ENCODE results near the gene TRAF2.
"Not testable (repeated sequence)": the region's sequence is repeated elsewhere in the genome, so short reads cannot be mapped to it uniquely, and the experiment has no call there.

Gene TRAF2

GRCh38 chr9:136842380-136842948, 43.9 kb upstream of the TRAF2 start, which contains the start of gene AJM1:
TSS of gene AJM1 (plus strand) at chr9:136842478. CDS start at chr9:136844415, 1,937 bp downstream.
- H3K4me1 ChIP-seq (ENCODE audit: control insufficient read depth, insufficient read depth, low read length) = peaks cover 15% of the 10 kb centered on the region
- not testable (repeated sequence) for H3K9me3 ChIP-seq (ENCODE audit: control insufficient read depth, insufficient read depth, low read length); H3K9ac ChIP-seq (ENCODE audit: low read depth, low read length); H3K36me3 ChIP-seq (ENCODE audit: control insufficient read depth, insufficient read depth, low read length); H3K27ac ChIP-seq (ENCODE audit: low read depth, low read length); H3K27me3 ChIP-seq (ENCODE audit: control insufficient read depth, insufficient read depth, low read length)
- 0 out of 2 replicates have a peak within 1 kb of the TSS, but pooled peaks have one; percentile 6 for H3K4me3 ChIP-seq (ENCODE audit: low read depth, low read length)

- not testable (repeated sequence) for H3K27me3 ChIP-seq (ENCODE audit: control insufficient read depth, insufficient read depth, low read length); H3K9me3 ChIP-seq (ENCODE audit: control insufficient read depth, insufficient read depth, low read length); H3K36me3 ChIP-seq (ENCODE audit: control insufficient read depth, insufficient read depth, low read length); H3K4me3 ChIP-seq (ENCODE audit: low read depth, low read length); H3K9ac ChIP-seq (ENCODE audit: low read depth, low read length); H3K27ac ChIP-seq (ENCODE audit: low read depth, low read length)
- H3K4me1 ChIP-seq (ENCODE audit: control insufficient read depth, insufficient read depth, low read length) = peaks cover 15% of the 10 kb centered on the region
These were observed 43.0 kb upstream of the TRAF2 start for GRCh38 chr9:136843159-136843800.

DNA sequence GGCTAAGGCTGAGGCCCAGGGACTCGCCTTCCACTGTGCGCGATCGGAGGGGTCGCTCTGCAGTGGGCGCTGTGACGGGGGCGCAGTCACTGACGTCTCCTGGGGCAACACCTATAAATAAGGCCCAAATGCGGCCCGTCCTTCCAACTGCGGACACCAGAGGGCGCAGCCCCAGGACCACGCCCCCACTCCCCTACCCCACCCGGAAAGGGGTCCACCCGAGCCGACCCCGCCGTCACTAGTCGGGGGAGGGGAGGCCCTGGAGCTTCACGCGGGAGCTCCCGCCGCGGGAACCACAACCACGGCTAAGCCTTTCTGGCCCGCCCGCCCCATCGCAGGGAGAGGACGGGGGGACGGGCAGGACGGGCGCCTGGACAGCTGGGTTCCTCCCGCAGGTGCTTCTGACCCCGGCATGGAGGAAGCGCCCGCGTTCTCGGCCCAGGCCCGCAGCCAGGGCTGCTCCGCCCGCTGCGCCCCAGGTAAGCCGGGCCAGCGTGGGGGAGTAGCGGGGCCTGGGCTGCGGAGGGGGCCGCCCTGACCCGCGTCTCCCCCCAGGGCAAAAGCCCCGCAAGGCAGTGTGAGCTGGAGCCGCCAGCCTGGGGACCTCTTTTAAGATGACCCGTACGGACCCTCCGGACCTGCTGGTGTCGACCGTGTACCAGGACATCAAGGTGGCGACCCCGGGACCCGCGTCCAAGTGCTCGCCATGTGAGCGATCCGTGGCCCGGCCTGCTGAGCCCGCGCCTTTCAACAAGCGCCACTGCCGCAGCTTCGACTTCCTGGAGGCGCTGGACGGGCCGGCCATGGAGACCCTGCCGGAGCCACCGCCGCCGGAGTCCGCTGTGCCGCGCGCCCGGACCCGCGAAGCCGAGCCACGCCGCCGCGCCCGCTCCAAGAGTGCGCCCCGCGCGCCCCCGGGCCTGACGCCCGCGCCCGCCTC, 42.2 kb upstream of the TRAF2 start:
- not testable (repeated sequence) for H3K9me3 ChIP-seq (ENCODE audit: control insufficient read depth, insufficient read depth, low read length); H3K27me3 ChIP-seq (ENCODE audit: control insufficient read depth, insufficient read depth, low read length); H3K4me3 ChIP-seq (ENCODE audit: low read depth, low read length); H3K36me3 ChIP-seq (ENCODE audit: control insufficient read depth, insufficient read depth, low read length); H3K27ac ChIP-seq (ENCODE audit: low read depth, low read length); H3K9ac ChIP-seq (ENCODE audit: low read depth, low read length)
- H3K4me1 ChIP-seq (ENCODE audit: control insufficient read depth, insufficient read depth, low read length) = peaks cover 15% of the 10 kb centered on the region

GRCh38 chr9:136844761-136845464, 41.4 kb upstream of the TRAF2 start:
- H3K9me3 ChIP-seq (ENCODE audit: control insufficient read depth, insufficient read depth, low read length) = no peaks in the 10 kb centered on the region
- H3K36me3 ChIP-seq (ENCODE audit: control insufficient read depth, insufficient read depth, low read length) = peaks cover 2% of the 10 kb centered on the region; the same call in 1 of the 2 replicates
- no peaks in the 10 kb centered on the region for H3K27me3 ChIP-seq (ENCODE audit: control insufficient read depth, insufficient read depth, low read length)
- H3K9ac ChIP-seq (ENCODE audit: low read depth, low read length) = no peak overlapping the region
- no peak overlapping the region for H3K27ac ChIP-seq (ENCODE audit: low read depth, low read length)
- peaks cover 17% of the 10 kb centered on the region for H3K4me1 ChIP-seq (ENCODE audit: control insufficient read depth, insufficient read depth, low read length)
- no peak overlapping the region for H3K4me3 ChIP-seq (ENCODE audit: low read depth, low read length)

DNA sequence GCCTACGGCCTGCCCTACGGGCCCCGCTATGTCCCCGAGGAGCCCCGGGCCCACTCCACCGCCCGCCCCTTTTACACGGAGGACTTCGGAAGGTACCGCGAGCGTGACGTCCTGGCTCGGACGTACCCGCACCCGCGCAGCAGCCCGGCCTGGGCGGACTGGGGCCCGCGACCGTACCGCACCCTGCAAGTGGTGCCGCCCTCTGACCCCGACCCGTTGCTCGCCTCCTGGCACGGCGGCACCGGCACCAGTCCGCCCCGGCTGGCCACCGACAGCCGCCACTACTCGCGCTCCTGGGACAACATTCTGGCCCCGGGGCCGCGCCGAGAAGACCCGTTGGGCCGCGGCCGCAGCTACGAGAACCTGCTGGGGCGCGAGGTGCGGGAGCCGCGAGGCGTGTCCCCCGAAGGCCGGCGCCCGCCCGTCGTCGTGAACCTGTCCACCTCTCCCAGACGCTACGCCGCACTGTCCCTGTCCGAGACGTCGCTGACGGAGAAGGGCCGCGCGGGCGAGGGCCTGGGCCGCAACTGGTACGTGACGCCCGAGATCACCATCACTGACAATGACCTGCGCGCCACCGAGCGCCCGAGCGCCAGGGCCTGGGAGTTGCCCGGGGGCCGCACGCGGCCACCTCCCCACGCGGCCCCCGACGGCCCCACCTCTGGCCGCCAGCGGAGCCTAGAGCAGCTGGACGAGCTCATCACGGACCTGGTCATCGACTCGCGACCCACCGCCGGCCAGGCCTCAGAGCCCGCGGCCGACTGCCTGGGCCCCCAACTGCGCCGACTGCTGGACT, 40.7 kb upstream of the TRAF2 start:
- Histone ChIP-seq H3K4me3 (ENCODE audit: low read depth, low read length) (no peak overlapping the region), H3K27ac (ENCODE audit: low read depth, low read length) (no peak overlapping the region), H3K36me3 (ENCODE audit: control insufficient read depth, insufficient read depth, low read length) (peaks cover 7% of the 10 kb centered on the region), H3K27me3 (ENCODE audit: control insufficient read depth, insufficient read depth, low read length) (no peaks in the 10 kb centered on the region), H3K4me1 (ENCODE audit: control insufficient read depth, insufficient read depth, low read length) (peaks cover 20% of the 10 kb centered on the region), H3K9ac (ENCODE audit: low read depth, low read length) (no peak overlapping the region), H3K9me3 (ENCODE audit: control insufficient read depth, insufficient read depth, low read length) (no peaks in the 10 kb centered on the region)

DNA sequence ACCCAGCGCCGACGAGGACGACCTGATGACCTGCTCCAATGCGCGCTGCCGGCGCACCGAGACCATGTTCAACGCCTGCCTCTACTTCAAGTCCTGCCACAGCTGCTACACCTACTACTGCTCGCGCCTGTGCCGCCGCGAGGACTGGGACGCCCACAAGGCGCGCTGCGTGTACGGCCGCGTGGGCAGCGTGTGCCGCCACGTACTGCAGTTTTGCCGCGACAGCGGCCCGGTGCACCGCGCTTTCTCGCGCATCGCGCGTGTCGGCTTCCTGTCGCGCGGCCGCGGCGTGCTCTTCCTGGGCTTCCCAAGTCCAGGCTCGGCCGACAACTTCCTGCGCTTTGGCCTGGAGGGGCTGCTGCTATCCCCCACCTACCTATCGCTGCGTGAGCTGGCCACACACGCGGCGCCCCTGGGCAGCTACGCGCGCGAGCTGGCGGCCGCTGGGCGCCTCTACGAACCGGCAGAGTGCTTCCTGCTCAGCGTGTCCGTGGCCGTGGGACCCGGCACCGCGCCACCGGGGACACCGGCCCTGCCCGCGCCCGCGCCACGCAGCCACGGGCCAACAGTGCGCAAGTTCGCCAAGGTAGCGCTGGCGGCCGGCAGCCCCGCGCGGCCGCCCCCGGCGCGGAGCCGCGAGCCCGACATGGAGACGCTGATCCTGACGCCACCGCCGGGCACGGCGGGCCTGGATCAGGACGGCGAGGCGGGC, 39.8 kb upstream of the TRAF2 start:
- H3K27ac ChIP-seq (ENCODE audit: low read depth, low read length) = no peak overlapping the region
- peaks cover 16% of the 10 kb centered on the region for H3K36me3 ChIP-seq (ENCODE audit: control insufficient read depth, insufficient read depth, low read length)
- H3K4me3 ChIP-seq (ENCODE audit: low read depth, low read length) = peak overlapping the region; percentile 58; the same call in 1 of the 2 replicates
- H3K9me3 ChIP-seq (ENCODE audit: control insufficient read depth, insufficient read depth, low read length) = no peaks in the 10 kb centered on the region
- H3K4me1 ChIP-seq (ENCODE audit: control insufficient read depth, insufficient read depth, low read length) = peaks cover 11% of the 10 kb centered on the region
- H3K27me3 ChIP-seq (ENCODE audit: control insufficient read depth, insufficient read depth, low read length) = no peaks in the 10 kb centered on the region
- H3K9ac ChIP-seq (ENCODE audit: low read depth, low read length) = peak overlapping the region; percentile 59; the same call in 1 of the 2 replicates

DNA sequence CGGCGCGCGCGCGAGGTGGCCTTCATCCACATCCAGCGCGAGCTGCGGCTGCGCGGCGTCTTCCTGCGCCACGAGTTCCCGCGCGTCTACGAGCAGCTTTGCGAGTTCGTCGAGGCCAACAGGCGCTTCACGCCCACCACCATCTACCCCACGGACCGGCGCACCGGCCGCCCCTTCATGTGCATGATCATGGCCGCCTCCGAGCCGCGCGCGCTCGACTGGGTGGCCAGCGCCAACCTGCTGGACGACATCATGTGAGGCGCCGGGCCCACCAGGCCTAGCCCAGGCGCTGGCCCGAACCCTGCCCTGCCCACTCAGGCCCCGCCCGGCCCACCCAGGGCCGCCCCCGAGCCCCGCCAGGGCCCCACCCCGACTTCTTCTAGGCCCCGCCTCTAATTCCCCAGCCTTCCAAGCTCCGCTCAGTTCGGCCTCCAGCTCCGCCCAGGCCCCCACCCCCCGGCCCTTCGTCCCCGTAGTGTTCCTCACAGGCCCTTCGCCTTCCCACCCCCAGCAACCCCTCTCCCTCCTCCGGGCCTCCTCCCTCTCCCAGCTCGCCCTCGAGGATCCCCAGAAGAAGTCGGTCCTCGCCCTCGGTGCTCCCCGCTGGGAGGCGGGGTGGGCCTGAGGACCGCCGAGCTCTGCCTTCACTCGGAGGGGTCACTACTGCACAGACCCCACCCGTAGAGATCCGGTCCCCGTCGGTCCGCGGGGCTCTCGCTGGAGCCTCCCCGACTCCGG, 39.1 kb upstream of the TRAF2 start:
- Histone ChIP-seq H3K9me3 (ENCODE audit: control insufficient read depth, insufficient read depth, low read length) (no peaks in the 10 kb centered on the region), H3K4me1 (ENCODE audit: control insufficient read depth, insufficient read depth, low read length) (peaks cover 7% of the 10 kb centered on the region; the same call in 1 of the 2 replicates), H3K27ac (ENCODE audit: low read depth, low read length) (peak overlapping the region; percentile 95), H3K9ac (ENCODE audit: low read depth, low read length) (peak overlapping the region; percentile 59; the same call in 1 of the 2 replicates), H3K4me3 (ENCODE audit: low read depth, low read length) (peak overlapping the region; percentile 83), H3K36me3 (ENCODE audit: control insufficient read depth, insufficient read depth, low read length) (peaks cover 20% of the 10 kb centered on the region), H3K27me3 (ENCODE audit: control insufficient read depth, insufficient read depth, low read length) (no peaks in the 10 kb centered on the region)

GRCh38 chr9:136847826-136848392, 38.4 kb upstream of the TRAF2 start:
- peak overlapping the region; percentile 43 for H3K9ac ChIP-seq (ENCODE audit: low read depth, low read length)
- H3K4me3 ChIP-seq (ENCODE audit: low read depth, low read length) = peak overlapping the region; percentile 83
- H3K36me3 ChIP-seq (ENCODE audit: control insufficient read depth, insufficient read depth, low read length) = peaks cover 20% of the 10 kb centered on the region
- peaks cover 7% of the 10 kb centered on the region; the same call in 1 of the 2 replicates for H3K4me1 ChIP-seq (ENCODE audit: control insufficient read depth, insufficient read depth, low read length)
- H3K27ac ChIP-seq (ENCODE audit: low read depth, low read length) = peak overlapping the region; percentile 95
- no peaks in the 10 kb centered on the region for H3K27me3 ChIP-seq (ENCODE audit: control insufficient read depth, insufficient read depth, low read length)
- H3K9me3 ChIP-seq (ENCODE audit: control insufficient read depth, insufficient read depth, low read length) = no peaks in the 10 kb centered on the region

- Histone ChIP-seq H3K27ac (ENCODE audit: low read depth, low read length) (peak overlapping the region; percentile 95), H3K9ac (ENCODE audit: low read depth, low read length) (peak overlapping the region; percentile 88), H3K4me3 (ENCODE audit: low read depth, low read length) (peak overlapping the region; percentile 83), H3K9me3 (ENCODE audit: control insufficient read depth, insufficient read depth, low read length) (no peaks in the 10 kb centered on the region), H3K36me3 (ENCODE audit: control insufficient read depth, insufficient read depth, low read length) (peaks cover 20% of the 10 kb centered on the region), H3K27me3 (ENCODE audit: control insufficient read depth, insufficient read depth, low read length) (no peaks in the 10 kb centered on the region), H3K4me1 (ENCODE audit: control insufficient read depth, insufficient read depth, low read length) (peaks cover 7% of the 10 kb centered on the region; the same call in 1 of the 2 replicates)
These were observed 37.8 kb upstream of the TRAF2 start for GRCh38 chr9:136848393-136849037.

All from HUES48 (cell line).